ENCODE measurements around the gene CLTRN. TPM values are rescaled to one million over a fixed set of nuclear protein-coding genes. Genes with fewer than 3 reads are reported as not detected.

CLTRN gene
- total and polyA plus RNA-seq, 9 donors, result 0.13 to 0.53 (median 0.38) TPM

DNA sequence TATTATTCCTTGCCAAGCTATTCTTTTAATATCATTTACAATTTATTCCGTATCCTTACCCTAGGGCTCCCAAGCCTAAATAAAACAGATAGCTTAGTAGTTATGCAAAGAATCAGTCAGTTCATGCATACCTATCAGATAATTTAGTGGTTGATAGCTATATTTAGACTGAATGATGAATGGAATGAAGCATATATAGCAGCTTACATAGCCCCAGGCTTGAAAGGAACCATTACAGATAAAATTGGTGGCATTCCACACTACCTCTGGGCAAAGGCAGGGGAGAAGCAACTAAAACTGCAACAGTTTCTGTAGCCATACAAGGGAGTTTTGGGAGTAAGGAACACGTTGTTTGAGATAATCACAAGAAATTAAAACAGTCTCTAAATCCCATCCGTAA, 66.6 kb downstream of the CLTRN start:
- Histone ChIP-seq H3K4me3 (ENCODE audit: low read length) (no peak overlapping the region), H3K36me3 (ENCODE audit: control insufficient read depth, insufficient read depth, low read length) (no peaks in the 10 kb centered on the region), H3K27ac (ENCODE audit: low read length) (no peak overlapping the region), H3K27me3 (ENCODE audit: control insufficient read depth, insufficient read depth, low read length) (peaks cover 25% of the 10 kb centered on the region), H3K4me1 (ENCODE audit: control insufficient read depth, insufficient read depth, low read length) (no peaks in the 10 kb centered on the region), H3K9me3 (replicated peaks; ENCODE audit: control insufficient read depth, low read depth, low read length) (no peaks in the 10 kb centered on the region)
- no CpG with 5 or more reads among the region's 3 CpGs for WGBS (ENCODE audit: insufficient coverage)
- no peak for DNase-seq

DNA sequence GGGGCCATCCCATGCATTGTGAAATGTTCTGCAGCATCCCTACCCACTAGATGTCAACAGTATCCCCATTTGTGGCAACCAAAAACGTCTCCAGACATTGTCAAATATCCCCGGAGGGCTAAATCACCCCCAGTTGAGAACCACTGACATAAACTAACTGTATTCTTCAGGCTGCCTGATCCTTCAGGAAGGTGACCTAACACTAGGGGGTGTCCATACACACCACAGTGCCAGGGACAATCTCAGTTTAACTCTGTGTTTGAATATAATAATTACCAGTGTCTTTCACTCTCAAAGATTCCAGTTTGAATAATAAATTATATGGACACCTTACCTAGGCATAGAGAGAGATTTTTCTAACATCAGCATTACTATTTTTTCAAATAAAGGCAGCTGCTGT, 70.2 kb downstream of the CLTRN start:
- no peaks in the 10 kb centered on the region for H3K4me1 ChIP-seq (ENCODE audit: control insufficient read depth, insufficient read depth, low read length)
- H3K9me3 ChIP-seq (replicated peaks; ENCODE audit: control insufficient read depth, low read depth, low read length), result no peaks in the 10 kb centered on the region
- DNase-seq, result no peak
- no peaks in the 10 kb centered on the region for H3K36me3 ChIP-seq (ENCODE audit: control insufficient read depth, insufficient read depth, low read length)
- H3K27ac ChIP-seq (ENCODE audit: low read length), result no peak overlapping the region
- H3K27me3 ChIP-seq (ENCODE audit: control insufficient read depth, insufficient read depth, low read length), result peaks cover 24% of the 10 kb centered on the region
- 0% methylated on average over 1 of the region's 2 CpGs for WGBS (ENCODE audit: insufficient coverage)
- H3K4me3 ChIP-seq (ENCODE audit: low read length), result no peak overlapping the region

- no peak overlapping the region for H3K27ac ChIP-seq (ENCODE audit: low read length)
- peak; percentile 6 for DNase-seq
- 59% methylated on average over 4 of the region's 5 CpGs for WGBS (ENCODE audit: insufficient coverage)
Measured at GRCh38 chrX:15579778-15580747, 84.5 kb downstream of the CLTRN start.

More at GRCh38 chrX:15579778-15580747, 84.5 kb downstream of the CLTRN start:
- no peaks in the 10 kb centered on the region for H3K4me1 ChIP-seq (ENCODE audit: control insufficient read depth, insufficient read depth, low read length)
- H3K27me3 ChIP-seq (ENCODE audit: control insufficient read depth, insufficient read depth, low read length), result peaks cover 14% of the 10 kb centered on the region
- H3K9me3 ChIP-seq (replicated peaks; ENCODE audit: control insufficient read depth, low read depth, low read length), result no peaks in the 10 kb centered on the region
- no peak overlapping the region for H3K4me3 ChIP-seq (ENCODE audit: low read length)
- H3K36me3 ChIP-seq (ENCODE audit: control insufficient read depth, insufficient read depth, low read length), result no peaks in the 10 kb centered on the region

Other genes with a start within 250 kb of the CLTRN start
- gene PIR, start 171.5 kb downstream of the CLTRN start, total RNA-seq, result 2.4 TPM
- 1 to 10 TPM; 2.1 to 5.0 (median 3.7) TPM for gene PIR, start 171.5 kb downstream of the CLTRN start, polyA plus RNA-seq (ENCODE audit: insufficient read depth in 1 of 8, insufficient read length in 8 of 8, low replicate concordance in 1 of 8)
- gene BMX, start 164.0 kb downstream of the CLTRN start, total RNA-seq, result 2.2 TPM
- 1 to 10 TPM; 1.5 to 2.5 (median 2.0) TPM for gene BMX, start 164.0 kb downstream of the CLTRN start, polyA plus RNA-seq (ENCODE audit: insufficient read depth in 1 of 8, insufficient read length in 8 of 8, low replicate concordance in 1 of 8)
- gene ACE2, start 63.8 kb downstream of the CLTRN start, total RNA-seq, result 0.04 TPM
- 10 to 100 TPM in 1 of 8 donors, 1 to 10 TPM in 1, under 1 TPM in 1, not detected in 5; 0.11 to 19.0 (median 3.2) TPM for gene ACE2, start 63.8 kb downstream of the CLTRN start, polyA plus RNA-seq (ENCODE audit: insufficient read depth in 1 of 8, insufficient read length in 8 of 8, low replicate concordance in 1 of 8)
- gene CA5B, start 73.5 kb upstream of the CLTRN start, total RNA-seq, result 5.5 TPM
- gene CA5B, start 73.5 kb upstream of the CLTRN start, polyA plus RNA-seq (ENCODE audit: insufficient read depth in 1 of 8, insufficient read length in 8 of 8, low replicate concordance in 1 of 8), result 1 to 10 TPM; 2.6 to 4.7 (median 3.3) TPM
- gene ZRSR2, start 125.7 kb upstream of the CLTRN start, total RNA-seq, result 5.5 TPM
- 10 to 100 TPM; 10.1 to 15.3 (median 11.3) TPM for gene ZRSR2, start 125.7 kb upstream of the CLTRN start, polyA plus RNA-seq (ENCODE audit: insufficient read depth in 1 of 8, insufficient read length in 8 of 8, low replicate concordance in 1 of 8)
- gene AP1S2, start 190.0 kb upstream of the CLTRN start, total RNA-seq, result 39.1 TPM
- gene AP1S2, start 190.0 kb upstream of the CLTRN start, polyA plus RNA-seq (ENCODE audit: insufficient read depth in 1 of 8, insufficient read length in 8 of 8, low replicate concordance in 1 of 8), result 10 to 100 TPM; 36.5 to 50.5 (median 42.9) TPM

Measured in muscle of leg (tissue), 11 donors.